ENCODE data around the gene PACSIN2. TPM values are rescaled to one million over a fixed set of nuclear protein-coding genes. Genes with fewer than 3 reads are reported as not detected.

PACSIN2 gene
- total RNA-seq, 1 experiment from 2014 or later = 60.2 TPM

GRCh38 chr22:42920101-42920820 is 94.7 kb downstream of the PACSIN2 start:
- no peaks in the 10 kb centered on the region for H3K36me3 ChIP-seq (ENCODE audit: control insufficient read depth, insufficient read depth, low read length)
- ChIA-PET POLR2A (no interaction called here), CTCF (interaction anchor here (0.6 kb wide), 2 partner anchors 168 to 297 kb away, joined by 3 to 5 read pairs; no protein-coding TSS in a partner anchor)
- no peak for DNase-seq (ENCODE audit: low read depth, low spot score)
- TF ChIP-seq, protein P1, sequence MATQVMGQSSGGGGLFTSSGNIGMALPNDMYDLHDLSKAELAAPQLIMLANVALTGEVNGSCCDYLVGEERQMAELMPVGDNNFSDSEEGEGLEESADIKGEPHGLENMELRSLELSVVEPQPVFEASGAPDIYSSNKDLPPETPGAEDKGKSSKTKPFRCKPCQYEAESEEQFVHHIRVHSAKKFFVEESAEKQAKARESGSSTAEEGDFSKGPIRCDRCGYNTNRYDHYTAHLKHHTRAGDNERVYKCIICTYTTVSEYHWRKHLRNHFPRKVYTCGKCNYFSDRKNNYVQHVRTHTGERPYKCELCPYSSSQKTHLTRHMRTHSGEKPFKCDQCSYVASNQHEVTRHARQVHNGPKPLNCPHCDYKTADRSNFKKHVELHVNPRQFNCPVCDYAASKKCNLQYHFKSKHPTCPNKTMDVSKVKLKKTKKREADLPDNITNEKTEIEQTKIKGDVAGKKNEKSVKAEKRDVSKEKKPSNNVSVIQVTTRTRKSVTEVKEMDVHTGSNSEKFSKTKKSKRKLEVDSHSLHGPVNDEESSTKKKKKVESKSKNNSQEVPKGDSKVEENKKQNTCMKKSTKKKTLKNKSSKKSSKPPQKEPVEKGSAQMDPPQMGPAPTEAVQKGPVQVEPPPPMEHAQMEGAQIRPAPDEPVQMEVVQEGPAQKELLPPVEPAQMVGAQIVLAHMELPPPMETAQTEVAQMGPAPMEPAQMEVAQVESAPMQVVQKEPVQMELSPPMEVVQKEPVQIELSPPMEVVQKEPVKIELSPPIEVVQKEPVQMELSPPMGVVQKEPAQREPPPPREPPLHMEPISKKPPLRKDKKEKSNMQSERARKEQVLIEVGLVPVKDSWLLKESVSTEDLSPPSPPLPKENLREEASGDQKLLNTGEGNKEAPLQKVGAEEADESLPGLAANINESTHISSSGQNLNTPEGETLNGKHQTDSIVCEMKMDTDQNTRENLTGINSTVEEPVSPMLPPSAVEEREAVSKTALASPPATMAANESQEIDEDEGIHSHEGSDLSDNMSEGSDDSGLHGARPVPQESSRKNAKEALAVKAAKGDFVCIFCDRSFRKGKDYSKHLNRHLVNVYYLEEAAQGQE (IDR thresholded peaks at IDR 0.05; ENCODE audit: insufficient read depth in 1 of 2, low read depth in 2 of 2, low read length in 1 of 2) = no peak
- TF ChIP-seq, protein P2, sequence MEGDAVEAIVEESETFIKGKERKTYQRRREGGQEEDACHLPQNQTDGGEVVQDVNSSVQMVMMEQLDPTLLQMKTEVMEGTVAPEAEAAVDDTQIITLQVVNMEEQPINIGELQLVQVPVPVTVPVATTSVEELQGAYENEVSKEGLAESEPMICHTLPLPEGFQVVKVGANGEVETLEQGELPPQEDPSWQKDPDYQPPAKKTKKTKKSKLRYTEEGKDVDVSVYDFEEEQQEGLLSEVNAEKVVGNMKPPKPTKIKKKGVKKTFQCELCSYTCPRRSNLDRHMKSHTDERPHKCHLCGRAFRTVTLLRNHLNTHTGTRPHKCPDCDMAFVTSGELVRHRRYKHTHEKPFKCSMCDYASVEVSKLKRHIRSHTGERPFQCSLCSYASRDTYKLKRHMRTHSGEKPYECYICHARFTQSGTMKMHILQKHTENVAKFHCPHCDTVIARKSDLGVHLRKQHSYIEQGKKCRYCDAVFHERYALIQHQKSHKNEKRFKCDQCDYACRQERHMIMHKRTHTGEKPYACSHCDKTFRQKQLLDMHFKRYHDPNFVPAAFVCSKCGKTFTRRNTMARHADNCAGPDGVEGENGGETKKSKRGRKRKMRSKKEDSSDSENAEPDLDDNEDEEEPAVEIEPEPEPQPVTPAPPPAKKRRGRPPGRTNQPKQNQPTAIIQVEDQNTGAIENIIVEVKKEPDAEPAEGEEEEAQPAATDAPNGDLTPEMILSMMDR (IDR thresholded peaks at IDR 0.05) = no peak
- TF ChIP-seq TCF7L2 (IDR thresholded peaks at IDR 0.05; ENCODE audit: low read depth, low read length) = no peak
- in situ Hi-C loops (cut with HindIII; ENCODE audit: low pct_unique_long_range_greater_than_20kb, low sequenced_read_pairs) (no loop called here), intact Hi-C loops (cut with micrococcal nuclease; ENCODE audit: unreplicated experiment) (no loop called here)
- ATAC-seq = no peak
- peaks cover 12% of the 10 kb centered on the region for H3K4me1 ChIP-seq (ENCODE audit: control insufficient read depth, insufficient read depth, low read length)
- H3K4me3 ChIP-seq (ENCODE audit: low read depth in 2 of 2, low read length in 2 of 2) = no peak overlapping the region
- BruUV-seq (replicated peaks) = no TSS peak
- H3K27ac ChIP-seq (ENCODE audit: low read length) = no peak overlapping the region
- H3K27me3 ChIP-seq (ENCODE audit: control insufficient read depth, insufficient read depth, low read length) = no peaks in the 10 kb centered on the region
- H3K9me3 ChIP-seq (ENCODE audit: control insufficient read depth, insufficient read depth, low read depth, low read length) = no peaks in the 10 kb centered on the region

DNA sequence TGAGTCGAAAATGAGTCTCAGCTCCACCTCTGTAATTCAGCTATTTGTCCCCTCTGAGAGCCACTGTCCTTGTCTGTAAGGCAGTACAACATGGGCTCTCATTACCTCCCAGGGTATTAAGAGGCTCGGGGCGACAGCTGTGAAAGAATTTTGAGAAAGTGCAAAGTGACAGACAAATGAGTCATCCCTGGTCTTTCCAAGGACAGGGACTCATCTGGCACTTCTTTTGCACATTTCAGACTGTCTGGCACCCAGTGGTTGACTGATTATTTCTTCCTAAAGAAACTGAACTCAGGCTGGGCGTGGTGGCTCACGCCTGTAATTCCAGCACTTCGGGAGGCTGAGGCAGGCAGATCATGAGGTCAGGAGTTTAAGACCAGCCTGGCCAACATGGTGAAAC is 95.8 kb downstream of the PACSIN2 start:
- ATAC-seq (no peak), DNase-seq (ENCODE audit: low read depth, low spot score) (no peak)
- Histone ChIP-seq H3K4me3 (ENCODE audit: low read depth in 2 of 2, low read length in 2 of 2) (no peak overlapping the region), H3K9me3 (ENCODE audit: control insufficient read depth, insufficient read depth, low read depth, low read length) (no peaks in the 10 kb centered on the region), H3K27ac (ENCODE audit: low read length) (no peak overlapping the region), H3K36me3 (ENCODE audit: control insufficient read depth, insufficient read depth, low read length) (no peaks in the 10 kb centered on the region), H3K27me3 (ENCODE audit: control insufficient read depth, insufficient read depth, low read length) (no peaks in the 10 kb centered on the region), H3K4me1 (ENCODE audit: control insufficient read depth, insufficient read depth, low read length) (peaks cover 12% of the 10 kb centered on the region)
- ChIA-PET POLR2A (no interaction called here), CTCF (no interaction called here)
- no TSS peak for BruUV-seq (replicated peaks)
- TF ChIP-seq, protein P1 (IDR thresholded peaks at IDR 0.05; ENCODE audit: insufficient read depth in 1 of 2, low read depth in 2 of 2, low read length in 1 of 2) = no peak
- no peak for TF ChIP-seq POLR2AphosphoS5 (IDR thresholded peaks at IDR 0.05; ENCODE audit: low read depth, low read length)
- TF ChIP-seq SIN3A (IDR thresholded peaks at IDR 0.05; ENCODE audit: borderline replicate concordance, insufficient read depth, low read depth, low read length) = no peak
- TF ChIP-seq, protein P2 (IDR thresholded peaks at IDR 0.05) = no peak
- TF ChIP-seq TCF7L2 (IDR thresholded peaks at IDR 0.05; ENCODE audit: low read depth, low read length) = no peak
- in situ Hi-C loops (cut with HindIII; ENCODE audit: low pct_unique_long_range_greater_than_20kb, low sequenced_read_pairs) (no loop called here), intact Hi-C loops (cut with micrococcal nuclease; ENCODE audit: unreplicated experiment) (no loop called here)
